GDM1 (cell line): ENCODE results near the gene SMG7.

Experiments used
- DNase-seq: peaks from one replicate; lab custom pipeline; 2025; lab: John Stamatoyannopoulos, UW

SMG7 gene

DNA sequence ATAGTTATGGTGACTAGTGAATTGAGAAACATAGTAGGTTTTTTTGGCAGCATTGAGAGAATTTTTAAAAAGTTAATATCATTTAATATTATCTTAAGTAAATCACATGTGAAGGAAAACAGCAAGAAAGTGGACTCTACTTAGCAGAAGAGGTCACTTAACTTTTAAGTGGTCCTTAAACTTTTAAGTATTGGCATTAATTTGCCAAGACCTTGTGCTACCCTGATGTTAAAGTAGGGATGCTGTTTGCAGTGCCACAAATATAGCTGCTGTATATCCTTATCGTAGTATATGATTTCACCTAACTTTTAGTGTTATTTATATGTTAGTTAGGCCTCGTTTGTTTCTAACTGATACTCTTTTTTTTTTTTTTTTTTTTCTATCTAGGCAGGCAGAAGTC lies 40.2 kb downstream of the SMG7 start:
- no peak for DNase-seq

DNA sequence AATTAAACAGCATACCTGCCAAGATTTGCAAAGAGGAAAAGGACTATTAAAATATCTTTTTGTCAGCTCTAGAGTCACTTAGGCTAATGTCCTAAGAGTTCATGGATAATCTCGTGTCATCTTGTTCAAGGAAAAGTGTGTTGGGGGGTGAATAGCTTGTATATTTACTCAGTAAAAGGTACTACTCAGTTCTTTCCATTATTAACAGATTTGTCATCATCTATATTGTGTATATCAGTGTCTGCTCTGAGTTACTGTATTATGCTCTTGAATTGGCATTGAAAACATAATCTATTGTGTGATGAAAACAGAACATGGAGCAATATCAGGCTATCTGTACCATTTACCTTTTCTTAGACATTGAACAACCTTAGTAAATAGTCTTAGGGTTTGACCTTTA lies 41.9 kb downstream of the SMG7 start:
- no peak for DNase-seq

DNA sequence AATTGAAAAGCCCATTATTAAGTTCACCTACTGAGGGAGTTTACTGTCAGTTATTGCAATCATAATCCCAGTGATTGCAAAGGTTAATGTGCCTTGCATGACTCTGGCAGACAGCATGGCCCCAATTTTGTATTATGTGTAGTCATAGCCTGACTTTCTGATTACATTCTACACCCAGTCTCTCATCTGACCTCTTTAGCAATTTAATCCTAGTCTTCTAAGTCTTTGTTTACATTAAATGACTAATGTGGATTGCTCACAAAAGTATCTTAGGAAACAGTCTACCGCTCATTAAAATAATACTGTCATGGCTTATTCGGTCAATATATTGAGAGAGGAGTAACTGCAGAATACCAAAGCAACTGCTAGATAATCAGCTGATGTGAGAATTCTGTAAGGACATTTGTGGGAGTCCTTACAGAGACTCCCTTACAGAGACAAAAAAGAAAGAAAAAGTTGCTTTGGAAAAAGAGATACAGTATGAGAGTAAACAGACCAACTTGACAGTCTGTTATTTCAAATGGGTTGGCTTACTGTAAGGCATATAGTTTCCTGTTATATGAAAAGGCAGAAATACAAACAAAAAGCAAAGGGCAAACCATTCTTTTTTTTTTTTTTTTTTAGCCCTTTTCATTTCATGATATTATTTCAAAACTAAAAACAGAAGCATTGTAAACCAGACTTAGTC lies 42.8 kb downstream of the SMG7 start:
- no peak for DNase-seq

DNA sequence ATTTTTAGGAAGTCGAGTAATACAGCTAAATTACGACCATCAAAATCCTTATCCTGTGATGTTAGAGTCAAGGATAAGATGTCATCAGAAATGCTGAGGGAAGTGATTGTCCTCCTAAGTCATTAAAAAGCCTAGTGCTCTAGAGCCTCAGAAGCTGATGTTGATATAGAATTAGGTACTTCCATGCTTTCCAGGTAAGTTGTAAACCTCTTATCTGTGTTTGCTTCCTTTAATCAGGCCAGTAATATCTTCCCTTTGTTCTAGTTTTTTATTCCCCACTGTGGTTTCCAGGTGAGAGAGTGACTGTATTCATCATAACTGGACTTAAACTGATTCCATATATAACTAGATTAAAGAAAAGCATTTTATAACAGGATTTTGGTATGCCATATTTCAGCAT lies 44.4 kb downstream of the SMG7 start:
- no peak for DNase-seq

DNA sequence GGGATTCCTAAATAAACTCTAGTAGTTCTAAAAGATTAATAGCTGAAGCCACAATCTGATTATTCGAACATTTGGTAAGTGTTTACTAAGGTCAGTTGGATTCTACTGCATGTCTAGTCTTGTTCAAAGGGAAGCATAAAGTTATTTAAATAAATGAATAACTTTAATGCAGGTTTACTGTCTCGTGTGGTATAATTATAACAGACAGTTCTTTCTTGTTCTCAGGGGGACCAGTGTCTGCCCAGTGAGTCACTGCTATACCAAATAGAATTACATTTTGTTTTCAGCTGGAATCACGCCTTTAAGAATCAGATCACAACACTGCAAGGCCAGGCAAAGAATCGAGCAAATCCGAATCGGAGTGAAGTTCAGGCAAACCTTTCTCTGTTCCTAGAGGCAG lies 45.1 kb downstream of the SMG7 start:
- DNase-seq = no peak

DNA sequence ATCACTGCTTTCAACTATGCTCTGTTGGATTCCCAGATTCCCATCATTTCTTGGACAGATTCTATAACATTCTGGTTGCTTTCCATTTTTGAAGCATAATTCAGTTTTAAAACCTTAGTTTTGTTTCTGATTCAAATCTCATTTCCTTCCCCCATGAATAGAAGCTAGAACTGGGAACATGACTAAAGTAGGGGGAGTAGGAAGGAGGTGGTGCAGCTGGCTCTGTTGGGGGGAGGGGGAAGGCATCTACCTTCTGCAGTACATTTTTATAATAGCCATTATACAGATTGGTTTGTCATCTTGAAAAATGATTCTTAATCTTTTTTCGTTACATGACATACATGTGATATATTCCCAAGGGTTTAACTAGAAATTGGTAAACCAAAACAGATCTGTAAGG lies 48.1 kb downstream of the SMG7 start:
- no peak for DNase-seq

DNA sequence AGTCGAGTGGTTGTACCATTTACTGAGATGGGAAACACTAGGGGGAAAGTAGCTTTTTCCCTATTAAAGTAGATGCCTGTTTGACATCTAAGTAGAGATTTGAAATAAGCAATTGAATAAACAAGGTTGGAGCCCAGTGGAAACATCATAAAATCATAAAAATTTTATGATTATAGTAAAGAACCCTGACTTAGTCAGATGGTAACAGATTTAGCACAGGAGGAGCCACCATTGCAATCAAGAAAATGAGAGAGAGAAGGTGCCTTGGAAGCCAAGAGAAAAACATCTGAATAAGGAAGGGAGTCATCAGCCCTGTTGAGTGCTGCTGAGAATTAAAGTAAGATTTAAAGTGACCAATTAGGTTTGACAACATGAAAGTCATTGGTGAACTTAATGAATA lies 49.8 kb downstream of the SMG7 start:
- no peak for DNase-seq

DNA sequence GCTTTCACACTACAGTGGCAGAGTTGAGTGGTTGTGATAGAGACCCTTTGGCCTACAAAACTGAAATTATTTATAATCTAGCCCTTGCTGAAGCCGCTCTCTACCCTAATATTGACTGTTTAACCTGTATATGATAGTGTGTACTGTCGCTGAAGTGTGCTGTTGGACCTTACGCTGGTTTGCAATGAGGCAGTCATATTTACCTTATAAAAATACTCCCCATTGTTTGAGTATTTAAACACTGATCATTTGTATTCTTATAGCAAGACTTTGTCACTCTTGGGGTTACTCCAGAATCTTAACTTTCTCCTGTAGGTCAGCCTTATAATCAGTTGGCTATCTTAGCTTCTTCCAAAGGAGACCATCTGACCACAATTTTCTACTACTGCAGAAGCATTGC lies 56.3 kb downstream of the SMG7 start:
- no peak for DNase-seq

DNA sequence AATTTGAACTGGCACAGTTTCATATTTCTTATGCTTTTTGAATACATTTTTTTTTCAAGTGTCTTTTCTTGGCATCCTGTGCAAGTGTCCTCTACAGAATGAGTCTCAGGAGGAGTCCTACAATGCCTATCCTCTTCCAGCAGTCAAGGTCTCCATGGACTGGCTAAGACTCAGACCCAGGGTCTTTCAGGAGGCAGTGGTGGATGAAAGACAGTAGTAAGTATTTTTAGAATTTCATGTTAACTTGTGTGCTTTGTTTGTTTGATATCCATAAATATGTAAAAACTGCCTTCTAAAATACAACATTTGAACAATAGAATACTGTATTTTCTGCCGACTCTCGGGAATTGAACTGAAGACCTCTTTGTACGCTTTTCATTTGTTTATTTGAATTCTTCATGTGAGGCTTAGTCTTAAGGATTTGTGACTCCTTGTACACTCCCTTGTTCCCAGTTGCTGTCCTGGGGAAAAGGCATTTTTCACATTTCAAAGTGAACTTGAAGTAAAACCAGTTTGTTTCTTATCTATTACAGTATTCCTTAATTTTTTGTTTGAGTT lies 61.4 kb downstream of the SMG7 start:
- no peak for DNase-seq

DNA sequence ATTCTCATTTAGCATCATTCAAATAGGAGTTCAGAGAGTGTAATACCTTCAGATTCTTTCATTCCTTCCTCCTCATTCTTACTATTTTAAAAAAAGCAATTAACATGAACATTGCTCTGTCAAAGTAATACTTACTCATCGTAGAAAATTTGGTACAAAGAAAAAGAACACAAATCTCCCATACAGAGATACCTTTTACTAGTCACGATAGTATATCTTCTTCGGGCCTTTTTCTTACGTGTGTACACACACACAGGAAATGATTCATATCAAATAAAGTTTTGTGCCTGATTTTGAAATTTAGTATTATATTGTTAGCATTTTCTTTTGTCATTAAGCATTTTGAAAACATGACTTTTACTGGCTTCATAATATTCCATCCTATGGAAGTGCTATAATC lies 65.1 kb downstream of the SMG7 start:
- DNase-seq = no peak

DNA sequence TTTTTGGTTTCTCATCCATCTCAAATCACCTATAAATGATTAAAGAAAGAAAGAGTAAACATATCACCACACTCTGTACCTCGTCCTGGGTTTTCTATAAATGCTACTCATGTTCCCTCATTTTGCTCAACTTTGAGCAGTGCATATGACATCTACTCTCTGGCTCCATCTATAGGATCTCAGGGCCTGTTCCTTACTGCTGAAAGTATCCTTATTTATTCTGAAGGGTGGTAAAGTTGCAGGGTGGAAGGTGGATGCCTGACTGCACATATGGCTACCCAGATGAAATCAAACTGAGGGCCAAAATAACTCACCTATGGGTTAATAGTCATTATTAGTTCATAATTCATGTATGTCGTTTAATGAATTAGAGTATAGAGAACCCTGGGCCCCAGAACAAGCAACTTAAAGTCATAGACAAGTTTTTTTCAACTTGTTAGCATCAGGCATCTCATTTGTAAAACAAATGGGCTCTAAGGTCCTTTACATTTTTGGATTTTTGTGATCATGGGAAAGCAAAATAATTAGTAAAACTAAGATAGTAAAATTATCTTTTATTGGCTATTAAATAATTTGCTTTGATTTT lies 71.4 kb downstream of the SMG7 start:
- peak; percentile 28 for DNase-seq

DNA sequence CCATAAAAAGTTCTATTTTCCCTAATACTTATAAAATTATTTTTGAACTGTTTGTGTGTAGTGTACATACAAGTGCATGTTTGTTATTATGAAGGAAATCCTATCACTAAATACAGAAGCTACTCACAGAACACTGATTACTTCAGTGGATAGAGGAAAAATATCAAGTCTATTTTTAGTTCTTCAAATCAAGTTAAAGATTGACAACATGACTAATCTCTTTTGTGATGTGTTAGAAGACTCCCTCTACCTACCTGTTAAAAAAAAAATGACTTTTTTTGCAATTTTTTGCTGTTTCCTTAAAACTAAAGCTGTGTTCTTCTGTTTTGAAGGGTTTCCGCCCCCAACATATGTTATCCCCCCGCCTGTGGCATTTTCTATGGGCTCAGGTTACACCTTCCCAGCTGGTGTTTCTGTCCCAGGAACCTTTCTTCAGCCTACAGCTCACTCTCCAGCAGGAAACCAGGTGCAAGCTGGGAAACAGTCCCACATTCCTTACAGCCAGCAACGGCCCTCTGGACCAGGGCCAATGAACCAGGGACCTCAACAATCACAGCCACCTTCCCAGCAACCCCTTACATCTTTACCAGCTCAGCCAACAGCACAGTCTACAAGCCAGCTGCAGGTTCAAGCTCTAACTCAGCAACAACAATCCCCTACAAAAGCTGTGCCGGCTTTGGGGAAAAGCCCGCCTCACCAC lies 72.4 kb downstream of the SMG7 start:
- DNase-seq = no peak

DNA sequence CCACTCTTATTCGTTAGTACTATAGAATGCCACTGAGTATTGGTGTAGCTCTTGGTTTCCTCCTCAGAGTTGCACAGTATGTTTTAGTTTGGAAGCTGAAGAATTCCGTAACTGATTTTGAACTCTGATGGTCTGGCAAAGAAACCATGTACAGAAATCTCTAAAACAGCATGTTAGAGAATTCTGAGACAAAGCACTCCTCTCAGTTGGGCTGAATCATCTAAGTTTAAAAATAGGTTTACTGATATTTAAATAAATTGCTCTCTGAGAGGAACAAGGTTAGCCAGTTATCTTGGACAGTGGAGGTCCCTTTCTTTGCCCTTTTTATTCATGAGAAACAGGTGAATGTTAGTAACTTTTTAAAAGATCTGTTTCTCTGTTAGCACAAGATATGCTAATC lies 74.1 kb downstream of the SMG7 start:
- DNase-seq = no peak

DNA sequence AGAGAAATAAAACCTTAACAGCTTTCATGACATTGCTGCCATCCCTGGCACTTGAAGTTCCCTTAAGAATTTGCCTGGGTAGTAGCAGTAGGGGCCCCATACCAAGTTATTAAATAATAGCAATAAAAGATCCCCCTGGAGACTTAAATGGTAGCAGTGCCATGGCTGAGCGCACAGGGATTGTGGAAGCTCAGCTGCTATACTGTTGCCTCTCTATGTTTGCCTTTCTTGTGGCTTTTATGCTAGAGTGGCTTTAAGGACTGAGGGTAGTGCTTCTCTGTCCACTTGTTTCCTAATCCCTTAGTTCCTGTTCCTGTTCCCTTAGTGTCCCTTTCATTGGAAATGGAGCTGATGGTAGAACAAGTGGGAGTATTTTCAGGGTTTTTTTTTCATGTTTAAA lies 75.8 kb downstream of the SMG7 start:
- DNase-seq = no peak

DNA sequence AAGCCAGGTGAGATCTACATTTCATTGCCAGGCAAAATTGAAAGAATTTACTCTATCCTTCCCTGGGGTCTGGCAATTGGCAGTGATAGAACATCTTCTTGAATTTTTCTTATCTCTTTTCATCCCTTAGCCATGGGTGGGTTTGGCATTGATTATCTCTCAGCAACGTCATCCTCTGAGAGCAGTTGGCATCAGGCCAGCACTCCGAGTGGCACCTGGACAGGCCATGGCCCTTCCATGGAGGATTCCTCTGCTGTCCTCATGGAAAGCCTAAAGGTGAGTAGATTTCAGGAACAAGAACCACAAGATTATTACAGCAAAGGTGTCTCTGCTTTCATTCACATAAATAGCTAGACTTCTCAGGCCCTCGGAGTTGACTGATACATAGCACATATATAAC lies 78.6 kb downstream of the SMG7 start:
- DNase-seq = no peak

DNA sequence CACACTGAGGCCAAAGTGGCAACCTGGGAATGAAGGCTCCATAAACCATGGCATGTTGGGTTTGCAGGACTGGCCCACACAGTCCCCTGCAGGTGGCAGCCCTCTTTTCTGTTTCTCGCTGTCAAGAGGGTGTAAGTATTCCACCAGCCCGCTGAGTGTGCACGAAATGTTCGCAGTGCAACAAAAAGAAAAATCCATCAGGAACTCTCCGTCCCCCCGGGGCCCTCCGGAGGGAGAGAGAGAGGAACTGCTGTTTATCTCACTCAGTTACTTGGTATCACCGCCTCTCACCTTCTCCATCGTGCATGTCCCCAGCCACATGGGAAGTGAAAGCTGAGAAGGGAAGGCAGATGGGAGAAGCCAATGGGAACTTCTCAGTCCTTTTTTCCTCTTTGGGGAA lies 79.6 kb downstream of the SMG7 start:
- DNase-seq = no peak

DNA sequence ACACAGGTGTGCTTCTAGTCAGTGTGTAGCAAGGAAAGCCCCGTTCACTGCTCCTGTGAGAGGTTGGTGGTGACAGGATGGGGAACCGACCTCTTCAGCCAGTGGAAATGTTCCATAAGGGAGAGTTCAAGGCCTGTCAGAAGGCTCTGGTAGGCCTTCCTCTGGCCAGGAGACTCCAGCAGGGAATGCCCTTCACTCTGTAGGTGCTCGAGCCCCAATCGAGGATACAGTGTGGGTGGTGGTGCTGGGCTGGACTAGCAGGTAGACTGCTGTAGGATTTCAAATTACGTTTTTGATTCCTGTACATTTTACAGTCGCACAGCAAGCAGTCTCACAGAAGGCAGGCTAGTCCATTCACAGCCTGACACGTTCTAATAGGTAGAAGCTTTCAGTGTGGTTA lies 80.1 kb downstream of the SMG7 start:
- no peak for DNase-seq

DNA sequence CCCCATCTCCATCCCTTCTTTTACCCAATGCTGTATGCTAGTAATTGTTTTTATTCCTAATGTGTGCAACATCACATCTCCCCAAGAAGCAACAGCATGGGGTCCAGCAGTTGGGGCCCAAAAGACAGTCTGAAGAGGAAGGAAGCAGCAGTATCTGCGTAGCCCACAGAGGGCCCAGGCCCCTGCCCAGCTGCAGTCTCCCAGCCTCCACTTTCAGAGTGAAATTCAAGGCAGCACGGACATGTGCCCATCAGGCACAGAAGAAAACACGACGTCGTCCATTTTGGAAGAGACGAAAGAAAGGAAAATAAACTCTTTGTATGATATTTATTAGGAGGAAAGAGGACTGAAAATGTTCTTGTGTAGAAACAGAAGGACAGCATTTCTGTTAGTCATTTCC lies 80.6 kb downstream of the SMG7 start:
- no peak for DNase-seq

DNA sequence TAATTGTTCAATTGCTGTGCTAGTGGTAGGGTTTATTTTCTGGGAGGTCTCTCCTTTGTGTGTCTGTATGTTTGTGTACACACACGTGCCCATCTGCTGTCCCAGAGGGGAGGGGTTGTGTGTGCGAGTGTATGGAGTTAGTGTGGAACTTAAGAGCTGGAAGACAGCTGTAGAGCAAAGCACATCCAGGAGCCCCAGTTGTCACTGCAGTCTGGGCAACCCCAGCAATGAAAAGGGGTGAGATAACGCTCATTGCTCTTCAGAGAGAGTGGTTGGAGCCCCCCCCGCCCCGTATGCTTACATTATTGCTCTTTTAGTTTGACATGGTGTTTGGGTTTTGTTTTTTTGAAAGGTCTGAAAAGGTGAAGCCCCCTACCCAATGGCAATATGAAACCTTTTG lies 81.0 kb downstream of the SMG7 start:
- DNase-seq = no peak

DNA sequence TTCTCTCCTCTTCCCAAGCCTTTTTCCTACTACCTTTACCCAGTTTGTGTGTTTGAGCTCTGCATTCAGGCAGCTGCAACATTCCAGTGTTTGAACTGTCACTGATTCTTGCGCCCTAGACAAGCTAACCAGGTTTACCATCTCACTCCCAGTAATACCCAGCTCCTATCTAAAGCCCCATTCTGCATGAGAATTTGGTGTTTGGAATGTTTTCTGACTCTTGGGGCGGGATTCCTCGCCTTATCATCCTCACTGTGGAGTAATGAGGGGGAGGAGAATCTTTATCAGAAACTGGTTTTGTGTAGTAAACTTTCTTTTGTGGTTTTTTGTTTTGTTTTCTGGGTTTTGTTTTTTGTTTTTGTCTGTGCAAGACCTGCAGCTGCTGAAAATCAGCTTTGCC lies 81.5 kb downstream of the SMG7 start:
- DNase-seq = no peak

DNA sequence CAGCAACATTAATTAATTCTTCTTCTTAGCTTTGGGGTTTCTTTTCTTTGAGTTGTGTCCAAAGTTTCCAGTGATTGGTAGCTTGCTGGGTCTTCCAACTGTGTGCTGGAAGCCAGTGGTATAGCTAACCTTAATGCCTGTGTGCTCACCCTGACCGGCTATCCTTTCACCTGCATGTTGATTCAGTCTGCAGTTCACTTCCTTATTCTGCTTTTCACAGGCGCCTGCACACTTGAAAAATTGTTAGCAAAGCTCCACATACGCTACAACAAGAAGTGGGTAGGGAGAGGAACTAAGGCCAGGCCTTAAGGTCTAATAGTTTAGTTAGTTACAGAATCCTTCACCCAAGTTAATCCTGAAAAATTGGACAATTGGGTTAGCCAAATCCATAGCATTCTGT lies 82.3 kb downstream of the SMG7 start:
- DNase-seq = peak; percentile 4

DNA sequence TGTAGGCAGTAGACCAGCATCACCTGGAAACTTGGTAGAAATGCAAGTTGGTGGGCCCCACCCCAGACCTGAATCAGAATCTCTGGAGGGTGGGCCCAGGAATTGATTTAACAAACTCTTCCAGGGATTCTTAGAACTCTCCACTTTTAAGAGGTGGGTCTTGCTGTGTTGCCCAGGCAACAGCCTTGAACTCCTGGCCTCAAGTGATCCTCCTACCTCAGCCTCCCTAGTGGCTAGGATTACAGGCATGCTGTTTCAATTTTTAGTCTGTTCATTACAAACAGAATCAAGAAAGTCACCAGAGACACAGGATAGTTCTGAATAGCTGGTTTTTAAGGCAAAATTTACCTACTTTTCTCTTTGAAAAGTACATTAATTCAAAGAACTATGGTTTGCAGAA lies 86.8 kb downstream of the SMG7 start:
- no peak for DNase-seq

DNA sequence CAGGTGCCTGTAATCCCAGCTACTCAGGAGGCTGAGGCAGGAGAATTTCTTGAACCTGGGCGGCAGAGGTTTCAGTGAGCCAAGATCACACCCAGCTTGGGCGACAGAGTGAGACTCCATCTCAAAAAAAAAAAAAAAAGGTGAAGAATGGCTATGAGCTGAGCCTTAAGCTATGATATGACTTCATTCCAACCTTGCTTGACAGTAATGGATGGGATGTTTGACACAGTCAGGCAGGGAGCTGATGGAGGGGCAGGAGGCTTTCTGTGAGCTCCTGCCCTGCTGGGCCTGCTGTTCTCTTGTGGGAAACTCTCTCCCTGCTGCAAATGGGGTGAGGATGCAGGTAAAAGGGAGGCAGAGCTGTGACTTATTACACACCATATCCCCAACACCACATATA lies 90.4 kb downstream of the SMG7 start:
- DNase-seq = no peak

DNA sequence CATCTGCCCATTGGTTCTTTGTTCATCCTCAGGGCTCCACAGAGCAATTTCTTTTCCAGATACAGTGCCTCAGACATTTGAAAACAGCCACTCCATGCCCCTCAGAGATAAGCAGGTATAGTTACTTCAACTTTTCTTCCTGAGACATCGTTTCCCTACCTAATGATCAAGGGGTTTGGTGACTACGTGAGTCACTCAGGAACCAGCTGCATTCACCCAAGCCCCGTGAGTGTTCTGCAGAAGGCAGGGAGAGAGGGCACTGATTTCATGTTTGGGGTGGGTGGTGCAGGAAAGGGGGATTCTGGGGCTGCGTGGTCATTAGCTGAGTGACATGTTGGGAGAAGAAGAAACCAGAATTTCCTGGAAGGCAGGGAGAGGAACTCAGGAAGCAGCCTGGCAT lies 93.0 kb downstream of the SMG7 start:
- DNase-seq = no peak
